GF-D8 (cell line): ENCODE data around the gene ATP6V0A1.
"Not testable (repeated sequence)": the region's sequence is repeated elsewhere in the genome, so short reads cannot be mapped to it uniquely, and the experiment has no call there.

ENCODE experiments used
- DNase-seq: peaks from one replicate; lab custom pipeline; 2025; lab: John Stamatoyannopoulos, UW

Gene ATP6V0A1

DNA sequence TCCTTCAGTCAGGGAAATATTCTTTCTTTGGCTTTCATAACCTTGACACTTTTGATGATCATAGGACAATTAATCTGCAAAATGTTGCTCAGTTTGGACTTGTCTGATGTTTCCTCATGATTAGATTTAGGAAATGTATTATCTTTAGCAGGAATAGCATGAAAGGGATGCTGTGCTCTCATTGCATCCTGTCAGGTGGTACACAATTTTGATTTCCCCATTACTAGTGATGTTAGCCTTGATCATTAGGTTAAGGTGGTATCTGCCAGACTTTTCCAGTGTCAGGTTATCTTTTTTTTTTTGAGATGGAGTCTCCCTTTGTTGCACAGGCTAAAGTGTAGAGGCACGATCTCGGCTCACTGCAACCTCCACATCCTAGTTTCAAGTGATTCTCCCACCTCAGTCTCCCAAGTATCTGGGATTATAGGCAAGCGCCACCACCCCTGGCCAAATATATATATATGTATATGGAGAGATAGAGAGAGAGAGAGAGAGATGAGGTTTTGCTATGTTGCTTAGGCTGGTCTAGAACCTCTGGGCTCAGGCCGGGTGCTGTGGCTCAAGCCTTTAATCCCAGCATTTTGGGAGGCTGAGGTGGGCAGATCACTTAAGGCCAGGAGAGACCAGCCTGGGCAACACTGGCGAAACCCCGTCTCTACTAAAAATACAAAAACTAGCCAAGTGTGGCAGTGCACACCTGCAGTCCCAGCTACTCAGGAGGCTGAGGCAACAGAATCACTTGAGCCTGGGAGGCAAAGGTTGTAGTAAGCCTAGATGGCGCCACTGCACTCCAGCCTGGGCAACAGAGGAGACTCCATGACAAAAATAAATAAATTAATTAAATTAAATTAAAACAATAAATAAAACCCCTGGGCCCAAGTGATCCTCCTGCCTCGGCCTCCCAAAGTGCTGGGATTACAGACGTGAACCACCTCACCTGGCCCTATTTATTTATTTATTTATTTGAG is 19.8 kb upstream of the ATP6V0A1 start:
- no peak for DNase-seq

DNA sequence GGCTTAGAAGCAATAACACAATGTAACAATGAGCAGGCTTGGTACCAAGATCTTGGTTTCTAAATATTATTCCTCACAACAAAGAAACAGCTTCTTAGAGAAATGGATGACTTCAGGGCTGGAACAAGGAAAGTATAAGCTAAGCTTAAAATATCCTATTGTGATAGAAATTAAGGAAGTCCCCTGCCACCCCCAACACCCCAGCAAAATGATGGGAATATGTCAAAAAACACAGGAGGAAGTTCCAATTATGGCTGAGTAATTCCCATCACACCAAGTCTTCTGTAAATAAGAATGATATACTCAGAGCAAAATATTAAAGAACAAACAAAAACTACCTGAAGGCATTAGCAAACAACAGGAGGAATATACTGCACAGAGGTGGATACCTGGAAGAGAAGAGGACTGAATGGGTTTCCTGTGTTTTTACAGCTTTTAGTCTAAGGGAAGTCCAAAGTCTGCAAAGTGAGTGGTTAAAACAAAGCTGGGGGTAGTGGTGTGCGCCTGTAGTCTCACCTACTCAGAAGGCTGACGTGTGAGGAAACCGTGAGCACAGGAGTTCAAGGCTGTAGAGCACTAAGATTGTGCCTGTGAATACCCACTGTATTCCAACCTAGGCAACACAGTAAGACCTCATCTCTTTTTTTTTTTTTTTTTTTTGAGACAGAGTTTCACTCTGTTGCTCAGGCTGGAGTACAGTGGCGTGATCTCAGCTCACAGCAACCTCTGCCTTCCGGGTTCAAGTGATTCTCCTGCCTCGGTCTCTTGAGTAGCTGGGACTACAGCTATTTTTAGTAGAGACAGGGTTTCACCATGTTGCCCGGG is 17.1 kb upstream of the ATP6V0A1 start:
- DNase-seq: no peak

- DNase-seq: no peak
Observed at GRCh38 chr17:42442196-42442565, 16.5 kb upstream of the ATP6V0A1 start.

DNA sequence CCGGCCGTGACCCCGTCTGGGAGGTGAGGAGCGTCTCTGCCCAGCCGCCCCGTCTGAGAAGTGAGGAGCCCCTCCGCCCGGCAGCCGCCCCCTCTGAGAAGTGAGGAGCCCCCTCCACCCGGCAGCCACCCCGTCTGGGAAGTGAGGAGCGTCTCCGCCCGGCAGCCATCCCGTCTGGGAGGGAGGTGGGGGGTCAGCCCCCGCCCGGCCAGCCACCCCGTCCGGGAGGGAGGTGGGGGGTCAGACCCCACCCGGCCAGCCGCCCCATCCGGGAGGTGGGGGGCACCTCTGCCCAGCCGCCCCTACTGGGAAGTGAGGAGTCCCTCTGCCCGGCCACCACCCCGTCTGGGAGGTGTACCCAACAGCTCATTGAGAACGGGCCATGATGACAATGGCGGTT is 9.5 kb upstream of the ATP6V0A1 start:
- not testable (repeated sequence) for DNase-seq

DNA sequence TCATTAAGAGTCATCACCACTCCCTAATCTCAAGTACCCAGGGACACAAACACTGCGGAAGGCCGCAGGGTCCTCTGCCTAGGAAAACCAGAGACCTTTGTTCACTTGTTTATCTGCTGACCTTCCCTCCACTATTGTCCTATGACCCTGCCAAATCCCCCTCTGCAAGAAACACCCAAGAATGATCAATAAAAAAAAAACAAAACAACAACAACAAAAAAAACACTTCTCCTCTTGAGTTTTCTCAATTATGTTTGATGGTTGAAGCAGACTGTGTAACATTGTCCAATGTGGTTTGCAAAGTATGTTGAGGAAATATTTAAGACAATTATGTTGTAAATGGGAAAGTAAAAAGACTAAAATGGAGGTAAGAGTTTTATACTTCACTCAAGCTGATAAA is 8.8 kb upstream of the ATP6V0A1 start:
- DNase-seq: not testable (repeated sequence)

DNA sequence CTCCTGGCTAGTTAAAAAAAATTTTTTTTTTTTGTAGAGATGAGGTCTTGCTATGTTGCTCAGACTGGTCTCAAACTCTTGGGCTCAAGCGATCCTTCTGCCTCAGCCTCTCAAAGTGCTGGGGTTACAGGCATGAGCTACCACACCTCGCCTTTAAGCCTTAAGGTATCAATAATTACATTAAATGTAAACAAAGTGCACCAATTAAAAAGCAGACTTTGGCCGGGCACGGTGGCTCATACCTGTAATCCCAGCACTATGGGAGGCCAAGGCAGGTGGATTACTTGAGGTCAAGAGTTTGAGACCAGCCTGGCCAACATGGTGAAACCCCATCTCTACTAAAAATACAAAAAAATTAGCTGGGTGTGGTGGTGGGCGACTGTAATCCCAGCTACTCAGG is 7.4 kb upstream of the ATP6V0A1 start:
- not testable (repeated sequence) for DNase-seq

DNA sequence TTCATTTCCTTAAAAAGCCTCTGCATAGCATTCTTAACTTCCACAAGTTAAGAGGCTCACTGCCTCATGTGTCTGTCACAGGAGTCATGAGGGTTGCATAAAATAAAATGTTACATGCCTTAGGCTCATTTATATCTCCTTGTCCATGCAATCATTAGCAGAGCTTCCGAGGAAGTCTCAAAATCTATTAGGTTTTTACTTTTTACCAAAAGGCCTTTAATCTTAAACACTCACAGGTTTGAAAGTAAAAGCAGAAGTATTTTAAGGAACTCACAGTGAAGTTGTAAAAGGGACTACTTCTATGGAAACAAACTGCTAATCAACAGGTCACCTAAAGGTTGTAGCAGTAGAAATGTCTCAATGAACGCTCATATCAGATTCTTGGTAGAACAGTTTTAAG is 5.2 kb upstream of the ATP6V0A1 start:
- peak; percentile 87 for DNase-seq

DNA sequence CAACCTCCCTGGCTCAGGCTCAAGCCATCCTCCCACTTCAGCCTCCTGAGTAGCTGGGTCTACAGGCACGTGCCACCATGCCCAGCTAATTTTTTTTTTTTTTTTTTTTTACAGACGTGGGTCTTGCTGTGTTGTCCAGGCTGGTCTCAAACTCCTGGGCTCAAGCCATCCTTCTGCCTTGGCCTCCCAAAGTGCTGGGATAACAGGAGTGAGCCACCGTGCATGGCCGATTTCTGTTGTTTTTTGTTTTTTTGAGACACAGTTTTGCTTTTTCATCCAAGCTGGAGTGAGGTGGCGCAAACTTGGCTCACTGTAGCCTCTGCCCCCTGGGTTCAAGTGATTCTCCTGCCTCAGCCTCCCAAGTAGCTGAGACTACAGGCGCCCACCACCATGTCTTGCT is 3.7 kb upstream of the ATP6V0A1 start:
- DNase-seq: not testable (repeated sequence)

GRCh38 chr17:42456223-42457106 is 2.2 kb upstream of the ATP6V0A1 start:
- DNase-seq: peak; percentile 98

GRCh38 chr17:42457107-42457792 is 1.4 kb upstream of the ATP6V0A1 start:
- DNase-seq: peak; percentile 44

- DNase-seq: no peak
Observed at GRCh38 chr17:42459256-42459800, 650 bp downstream of the ATP6V0A1 start.

DNA sequence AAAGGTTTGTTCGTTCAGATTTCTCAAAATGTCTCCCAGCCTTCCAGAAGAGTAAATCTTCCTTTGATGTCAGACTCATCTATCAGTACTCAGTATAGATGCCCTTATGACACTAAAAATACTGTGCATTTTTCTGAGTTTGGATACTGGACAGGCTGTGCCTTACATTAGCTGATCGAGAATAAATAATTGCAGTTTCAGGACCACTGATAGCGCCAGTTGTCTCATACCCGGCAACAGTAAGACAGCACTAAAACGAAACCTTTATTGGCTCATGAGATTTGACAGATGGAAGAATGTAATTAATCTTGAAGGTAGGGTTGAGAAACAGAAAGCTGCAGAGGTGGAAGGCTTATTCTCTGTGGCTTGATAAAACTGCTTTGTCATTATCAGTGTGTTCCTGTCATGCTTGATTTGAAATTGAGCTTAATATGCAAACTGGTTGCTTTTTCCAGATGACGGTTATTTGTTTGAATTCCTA is 1.2 kb downstream of the ATP6V0A1 start:
- peak; percentile 15 for DNase-seq

DNA sequence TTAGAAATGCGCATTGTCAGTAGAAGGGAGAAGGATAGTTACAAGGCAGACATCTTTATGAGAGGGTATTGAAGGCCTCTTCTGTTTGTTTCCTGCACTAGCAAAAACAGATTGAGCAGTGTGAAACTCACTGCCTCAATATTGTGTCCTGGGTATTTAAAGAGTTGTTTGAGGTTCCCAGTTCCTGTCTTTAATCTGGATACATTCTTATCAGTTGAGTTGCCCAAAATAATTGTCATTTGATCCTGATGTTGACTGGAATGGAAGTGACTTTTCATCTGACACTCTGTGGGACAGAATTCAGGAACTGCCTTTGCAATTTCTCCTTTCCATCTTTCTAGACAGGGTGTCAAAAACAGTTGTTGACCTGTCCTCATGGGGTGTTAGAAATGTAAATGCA is 1.7 kb downstream of the ATP6V0A1 start:
- no peak for DNase-seq

DNA sequence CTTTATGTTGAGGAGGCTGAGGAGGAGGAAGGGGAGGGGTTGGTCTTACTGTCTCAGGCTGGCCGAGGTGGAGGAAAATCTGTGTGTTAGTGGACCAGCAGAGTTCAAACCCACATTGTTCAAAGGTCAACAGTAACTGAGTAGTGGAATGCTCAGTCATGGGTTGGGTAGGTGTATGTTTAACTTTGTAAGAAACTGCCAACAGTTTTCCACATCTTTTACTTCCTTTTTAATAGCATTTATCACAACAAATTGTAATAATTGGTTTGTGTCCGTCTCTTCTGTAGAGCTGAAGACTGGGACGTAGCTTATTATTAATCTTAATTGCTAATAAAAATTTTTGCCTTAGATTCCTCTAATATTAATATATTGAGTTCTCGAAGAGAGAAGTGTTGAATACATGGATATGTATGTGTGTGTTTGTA is 5.3 kb downstream of the ATP6V0A1 start:
- no peak for DNase-seq

DNA sequence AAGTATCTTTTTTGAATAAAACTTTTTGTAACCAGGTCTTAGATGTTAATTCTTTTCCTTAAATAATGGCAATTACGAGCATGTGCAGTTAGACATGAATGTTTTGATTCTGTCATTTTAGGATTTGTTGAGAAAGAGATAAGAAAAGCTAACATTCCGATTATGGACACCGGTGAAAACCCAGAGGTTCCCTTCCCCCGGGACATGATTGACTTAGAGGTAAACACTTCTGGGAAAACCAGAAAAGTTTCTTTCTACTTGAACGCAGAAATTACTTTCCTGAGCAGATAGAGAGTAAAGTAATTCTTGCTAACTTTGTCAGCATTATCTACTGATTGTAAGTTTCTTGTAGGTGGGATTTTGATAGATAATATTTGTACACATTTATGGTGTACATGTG is 9.2 kb downstream of the ATP6V0A1 start:
- no peak for DNase-seq

DNA sequence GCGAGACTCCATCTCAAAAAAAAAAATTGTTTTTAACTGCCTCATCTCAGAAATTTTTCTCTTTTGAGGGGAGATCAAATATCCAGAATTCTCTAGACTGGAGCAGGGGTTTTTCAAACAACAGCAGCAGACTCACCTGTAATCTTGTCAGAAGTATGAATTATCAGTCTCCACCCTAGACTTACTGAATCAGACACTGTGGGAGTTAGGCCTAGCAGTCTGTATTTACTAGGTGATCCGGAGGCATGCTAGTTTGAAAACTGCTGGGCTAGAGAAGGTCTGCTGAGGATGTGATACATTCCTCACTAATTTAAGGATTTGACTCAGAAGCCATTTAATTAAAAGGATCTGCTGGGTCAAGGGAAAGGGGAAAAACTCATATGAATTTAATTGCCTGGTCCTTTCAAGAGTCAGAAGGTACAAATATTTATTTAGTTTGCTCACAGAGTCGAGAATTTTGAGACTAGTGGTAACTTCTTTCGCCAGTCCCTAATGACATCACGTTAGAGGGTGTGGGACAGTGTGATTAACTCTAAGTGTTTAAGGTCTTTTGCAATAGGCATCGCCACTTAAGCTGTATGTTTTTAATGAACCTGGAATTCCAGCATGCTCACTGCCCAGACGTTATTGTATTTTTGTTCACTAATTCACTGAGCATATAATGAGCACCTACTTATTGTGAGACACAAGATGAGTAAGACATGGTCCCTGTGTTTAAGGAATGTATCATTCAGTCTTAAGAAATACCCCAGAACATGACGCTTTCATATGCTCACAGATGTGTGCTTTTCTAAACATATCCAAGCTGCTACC is 14.2 kb downstream of the ATP6V0A1 start:
- no peak for DNase-seq

- DNase-seq: no peak
Observed at GRCh38 chr17:42474276-42474675, 15.6 kb downstream of the ATP6V0A1 start.

DNA sequence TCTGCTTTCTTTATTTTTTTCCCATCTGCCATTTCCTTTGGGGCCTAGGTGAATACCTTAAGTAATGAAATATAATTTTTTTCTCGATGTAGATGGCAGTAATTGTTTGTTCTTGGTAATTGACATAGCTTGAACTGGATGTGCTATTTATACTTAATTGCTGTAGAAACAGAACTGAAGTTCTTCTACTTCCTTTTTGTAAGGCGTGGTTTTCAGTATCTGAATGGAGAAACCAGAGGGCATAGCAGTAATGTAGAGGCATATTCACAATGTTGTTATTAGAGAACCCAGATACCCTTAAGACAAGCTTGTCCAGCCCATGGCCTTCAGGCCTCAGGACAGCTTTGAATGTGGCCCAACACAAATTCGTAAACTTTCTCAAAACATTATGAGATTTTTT is 16.4 kb downstream of the ATP6V0A1 start:
- no peak for DNase-seq

GRCh38 chr17:42475835-42476234 is 17.2 kb downstream of the ATP6V0A1 start:
- DNase-seq: no peak

DNA sequence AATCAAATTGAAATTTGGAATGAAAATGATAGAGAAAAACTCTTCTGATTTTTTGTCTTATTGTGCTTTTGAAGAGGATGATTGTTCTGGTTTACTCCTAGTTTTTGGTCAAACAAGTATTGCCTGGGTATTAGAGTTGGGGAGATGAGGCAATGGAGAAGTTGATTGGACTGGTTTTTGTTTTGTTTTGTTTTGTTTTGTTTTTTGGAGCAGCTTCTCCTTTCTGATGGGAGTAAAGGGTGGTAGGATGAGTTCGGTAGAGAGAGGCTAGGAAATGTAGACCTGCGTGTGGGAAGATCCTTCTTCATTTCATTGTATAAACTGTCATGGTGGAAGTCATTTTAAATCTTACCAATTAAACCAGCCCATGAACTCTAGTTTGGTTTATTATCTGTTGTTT is 17.7 kb downstream of the ATP6V0A1 start:
- no peak for DNase-seq
